H1 (cell line): ENCODE data around the gene FXYD3. TPM values are rescaled to one million over a fixed set of nuclear protein-coding genes. Genes with fewer than 3 reads are reported as not detected.

Source experiments
- CHD7 ChIP-seq: fragments of 300-600 bp; sonication (generic); IDR thresholded peaks from 2 replicates; pipeline ENCODE4 v1.7.1; 2012; ENCODE audit warnings: low read length, moderate library complexity, mild to moderate bottlenecking, inconsistent platforms; ENCODE audit not compliant: insufficient replicate concordance
- CTBP2 ChIP-seq: IDR thresholded peaks from 2 replicates; pipeline ENCODE4 v1.7.0; 2011; ENCODE audit warnings: borderline replicate concordance, mild to moderate bottlenecking, moderate library complexity, mixed read lengths, low read length; ENCODE audit not compliant: insufficient read depth, insufficient read length
- EGR1 ChIP-seq: IDR thresholded peaks from 2 replicates; pipeline ENCODE4 v1.6.1; 2011; ENCODE audit warnings: low read depth, low read length, borderline replicate concordance
- KDM4A ChIP-seq: IDR thresholded peaks from one replicate; pipeline ENCODE4 v1.7.1; 2012; ENCODE audit warnings: low read depth, mild to moderate bottlenecking, moderate library complexity, low read length, inconsistent platforms; ENCODE audit not compliant: severe bottlenecking
- polyA plus RNA-seq, 7 experiments: library from polyadenylated mRNA; depleted of rRNA in 3 of 7; stranded (reverse) in 5 of 7; unstranded in 2 of 7; fragments of >200 nt in 5 of 7; fragments of 200-250 nt in 2 of 7; gene quantifications; 1 replicate in 5 of 7; 2 replicates in 1 of 7; 4 replicates in 1 of 7; pipeline versions ENCODE4 v1.2.1 to v1.2.3, GENCODE V29; 2011 to 2013; ENCODE audit warnings: missing spikeins in 2 of 7, mixed read lengths in 2 of 7
- total RNA-seq: library from RNA; stranded (reverse); fragmentation: NEBNext Ultra II Directional; extraction: Animal tissue kit (Norgen Biotek cat#: 25700); gene quantifications from 2 replicates; pipeline ENCODE4 v1.2.1, GENCODE V29; 2021

FXYD3 gene
- total and polyA plus RNA-seq, 2 of the 8 experiments (the other 6 are each of a cell fraction or from before 2014, with no cell fraction given), result 0.33 TPM; not detected in 1

DNA sequence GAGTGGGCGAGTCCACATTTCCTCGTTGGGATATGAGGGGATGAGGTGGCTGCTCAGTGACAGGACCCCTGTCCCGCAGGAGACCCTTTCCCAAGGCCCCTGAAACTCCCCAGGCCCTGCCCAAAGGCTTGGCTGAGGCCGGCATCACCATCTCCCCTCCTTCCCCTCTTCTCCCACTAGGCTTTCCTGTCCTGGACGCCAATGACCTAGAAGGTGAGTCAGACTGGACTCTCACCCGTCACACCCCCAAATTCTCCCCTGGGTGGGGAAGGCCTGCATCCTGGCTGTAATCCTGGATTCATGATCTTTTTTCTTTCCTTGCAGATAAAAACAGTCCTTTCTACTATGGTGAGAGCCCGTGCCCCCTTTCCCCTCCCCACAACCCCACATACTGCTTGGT is 5.3 kb downstream of the FXYD3 start (continued):
- TF ChIP-seq CHD7 (no peak), CTBP2 (no peak), EGR1 (no peak), KDM4A (no peak)
